ENCODE measurements around the gene GLDN.

DNA sequence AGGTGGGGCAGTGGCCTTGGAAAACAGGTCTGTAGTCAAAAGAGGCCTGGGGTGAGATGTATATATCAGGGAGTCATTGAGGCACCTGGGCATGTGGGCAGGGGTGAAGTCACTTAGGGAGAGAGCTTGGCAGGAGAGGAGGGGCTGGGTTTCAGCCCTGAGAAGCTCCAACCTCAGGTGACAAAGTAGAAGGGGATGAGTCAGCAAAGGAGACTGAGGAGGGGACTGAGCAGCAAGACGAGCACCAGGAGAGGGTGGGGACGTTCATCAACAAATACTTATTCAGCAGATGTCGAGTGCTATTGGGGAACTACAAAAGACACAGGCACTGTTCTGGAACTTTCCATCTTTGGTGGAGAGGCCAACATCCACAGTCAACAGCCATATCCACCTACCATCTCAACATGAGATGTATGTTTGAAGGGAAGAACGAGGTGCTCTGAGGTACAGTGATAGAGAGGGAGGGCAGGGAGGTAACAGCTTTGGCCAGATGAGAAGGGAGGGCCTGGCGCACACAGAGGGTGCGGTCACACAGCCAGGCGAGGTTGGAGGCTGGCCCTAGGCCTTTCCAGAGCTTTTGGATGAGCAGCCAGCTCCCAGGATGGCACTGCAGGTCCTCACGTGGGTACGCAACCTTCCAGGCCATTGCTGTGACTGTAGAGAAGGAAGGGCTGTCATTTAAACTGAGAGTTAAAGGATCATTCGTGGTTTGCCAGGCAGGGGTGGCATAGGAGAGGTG is 45.7 kb downstream of the GLDN start:
- TF ChIP-seq ZNF324 (tag by site-specific recombination; IDR thresholded peaks at IDR 0.05) (no peak), ZNF223 (tag by site-specific recombination; IDR thresholded peaks at IDR 0.05) (no peak), ZNF274 (IDR thresholded peaks at IDR 0.05; ENCODE audit: low read length) (no peak), ZNF274 (tag by site-specific recombination; IDR thresholded peaks at IDR 0.05; ENCODE audit: borderline replicate concordance) (no peak), SETDB1 (IDR thresholded peaks at IDR 0.05; ENCODE audit: insufficient read length, low read length) (no peak), ZFP3 (tag by site-specific recombination; IDR thresholded peaks at IDR 0.05; ENCODE audit: low read depth) (no peak)
- TF ChIP-seq, protein P1, sequence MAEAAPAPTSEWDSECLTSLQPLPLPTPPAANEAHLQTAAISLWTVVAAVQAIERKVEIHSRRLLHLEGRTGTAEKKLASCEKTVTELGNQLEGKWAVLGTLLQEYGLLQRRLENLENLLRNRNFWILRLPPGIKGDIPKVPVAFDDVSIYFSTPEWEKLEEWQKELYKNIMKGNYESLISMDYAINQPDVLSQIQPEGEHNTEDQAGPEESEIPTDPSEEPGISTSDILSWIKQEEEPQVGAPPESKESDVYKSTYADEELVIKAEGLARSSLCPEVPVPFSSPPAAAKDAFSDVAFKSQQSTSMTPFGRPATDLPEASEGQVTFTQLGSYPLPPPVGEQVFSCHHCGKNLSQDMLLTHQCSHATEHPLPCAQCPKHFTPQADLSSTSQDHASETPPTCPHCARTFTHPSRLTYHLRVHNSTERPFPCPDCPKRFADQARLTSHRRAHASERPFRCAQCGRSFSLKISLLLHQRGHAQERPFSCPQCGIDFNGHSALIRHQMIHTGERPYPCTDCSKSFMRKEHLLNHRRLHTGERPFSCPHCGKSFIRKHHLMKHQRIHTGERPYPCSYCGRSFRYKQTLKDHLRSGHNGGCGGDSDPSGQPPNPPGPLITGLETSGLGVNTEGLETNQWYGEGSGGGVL (tag by site-specific recombination; IDR thresholded peaks at IDR 0.05), result no peak
- TF ChIP-seq, protein P2, sequence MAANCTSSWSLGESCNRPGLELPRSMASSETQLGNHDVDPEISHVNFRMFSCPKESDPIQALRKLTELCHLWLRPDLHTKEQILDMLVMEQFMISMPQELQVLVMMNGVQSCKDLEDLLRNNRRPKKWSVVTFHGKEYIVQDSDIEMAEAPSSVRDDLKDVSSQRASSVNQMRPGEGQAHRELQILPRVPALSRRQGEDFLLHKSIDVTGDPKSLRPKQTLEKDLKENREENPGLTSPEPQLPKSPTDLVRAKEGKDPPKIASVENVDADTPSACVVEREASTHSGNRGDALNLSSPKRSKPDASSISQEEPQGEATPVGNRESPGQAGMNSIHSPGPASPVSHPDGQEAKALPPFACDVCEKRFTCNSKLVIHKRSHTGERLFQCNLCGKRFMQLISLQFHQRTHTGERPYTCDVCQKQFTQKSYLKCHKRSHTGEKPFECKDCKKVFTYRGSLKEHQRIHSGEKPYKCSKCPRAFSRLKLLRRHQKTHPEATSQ (tag by site-specific recombination; IDR thresholded peaks at IDR 0.05), result no peak
- TF ChIP-seq, protein P3, sequence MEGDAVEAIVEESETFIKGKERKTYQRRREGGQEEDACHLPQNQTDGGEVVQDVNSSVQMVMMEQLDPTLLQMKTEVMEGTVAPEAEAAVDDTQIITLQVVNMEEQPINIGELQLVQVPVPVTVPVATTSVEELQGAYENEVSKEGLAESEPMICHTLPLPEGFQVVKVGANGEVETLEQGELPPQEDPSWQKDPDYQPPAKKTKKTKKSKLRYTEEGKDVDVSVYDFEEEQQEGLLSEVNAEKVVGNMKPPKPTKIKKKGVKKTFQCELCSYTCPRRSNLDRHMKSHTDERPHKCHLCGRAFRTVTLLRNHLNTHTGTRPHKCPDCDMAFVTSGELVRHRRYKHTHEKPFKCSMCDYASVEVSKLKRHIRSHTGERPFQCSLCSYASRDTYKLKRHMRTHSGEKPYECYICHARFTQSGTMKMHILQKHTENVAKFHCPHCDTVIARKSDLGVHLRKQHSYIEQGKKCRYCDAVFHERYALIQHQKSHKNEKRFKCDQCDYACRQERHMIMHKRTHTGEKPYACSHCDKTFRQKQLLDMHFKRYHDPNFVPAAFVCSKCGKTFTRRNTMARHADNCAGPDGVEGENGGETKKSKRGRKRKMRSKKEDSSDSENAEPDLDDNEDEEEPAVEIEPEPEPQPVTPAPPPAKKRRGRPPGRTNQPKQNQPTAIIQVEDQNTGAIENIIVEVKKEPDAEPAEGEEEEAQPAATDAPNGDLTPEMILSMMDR (tag by site-specific recombination; IDR thresholded peaks at IDR 0.05), result no peak
